B cell (primary cell): ENCODE measurements around the gene CCDC38.

Source experiments
- EZH2 ChIP-seq: IDR thresholded peaks from 2 replicates; pipeline ENCODE4 v1.6.1; 2012; ENCODE audit warnings: borderline replicate concordance, low read depth, mild to moderate bottlenecking, moderate library complexity, low read length; ENCODE audit not compliant: insufficient read depth, poor library complexity, severe bottlenecking
- TF ChIP-seq, protein P1 (sequence below): fragments of 200-600 bp; IDR thresholded peaks from one replicate; pipeline ENCODE4 v1.8.0; 2022; ENCODE audit warnings: antibody characterized with exemption, mild to moderate bottlenecking

DNA sequence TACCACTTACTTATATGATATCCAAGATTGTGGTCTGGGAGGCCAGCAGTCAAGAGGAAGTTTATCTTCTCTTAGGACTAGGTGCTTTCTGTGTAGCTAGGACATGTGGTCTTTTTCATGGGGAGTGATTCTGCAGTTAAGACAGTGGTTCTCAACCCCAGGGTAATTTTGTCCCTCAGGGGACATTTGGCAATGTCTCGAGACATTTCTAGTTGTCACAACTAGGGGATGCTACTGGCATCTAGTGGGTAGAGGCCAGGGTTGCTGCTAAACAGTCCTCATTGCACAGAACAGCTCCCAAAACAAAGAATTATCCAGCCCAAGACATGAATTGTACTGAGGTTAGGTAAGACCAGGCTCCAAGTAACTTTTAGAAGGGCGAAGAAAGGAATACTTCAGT is 20.7 kb upstream of the CCDC38 start:
- TF ChIP-seq, protein P1, sequence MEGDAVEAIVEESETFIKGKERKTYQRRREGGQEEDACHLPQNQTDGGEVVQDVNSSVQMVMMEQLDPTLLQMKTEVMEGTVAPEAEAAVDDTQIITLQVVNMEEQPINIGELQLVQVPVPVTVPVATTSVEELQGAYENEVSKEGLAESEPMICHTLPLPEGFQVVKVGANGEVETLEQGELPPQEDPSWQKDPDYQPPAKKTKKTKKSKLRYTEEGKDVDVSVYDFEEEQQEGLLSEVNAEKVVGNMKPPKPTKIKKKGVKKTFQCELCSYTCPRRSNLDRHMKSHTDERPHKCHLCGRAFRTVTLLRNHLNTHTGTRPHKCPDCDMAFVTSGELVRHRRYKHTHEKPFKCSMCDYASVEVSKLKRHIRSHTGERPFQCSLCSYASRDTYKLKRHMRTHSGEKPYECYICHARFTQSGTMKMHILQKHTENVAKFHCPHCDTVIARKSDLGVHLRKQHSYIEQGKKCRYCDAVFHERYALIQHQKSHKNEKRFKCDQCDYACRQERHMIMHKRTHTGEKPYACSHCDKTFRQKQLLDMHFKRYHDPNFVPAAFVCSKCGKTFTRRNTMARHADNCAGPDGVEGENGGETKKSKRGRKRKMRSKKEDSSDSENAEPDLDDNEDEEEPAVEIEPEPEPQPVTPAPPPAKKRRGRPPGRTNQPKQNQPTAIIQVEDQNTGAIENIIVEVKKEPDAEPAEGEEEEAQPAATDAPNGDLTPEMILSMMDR, result no peak
- no peak for TF ChIP-seq EZH2
